ENCODE measurements around the gene OR52A5. TPM values are rescaled to one million over a fixed set of nuclear protein-coding genes. Genes with fewer than 3 reads are reported as not detected.
"Not testable (repeated sequence)": the region's sequence is repeated elsewhere in the genome, so short reads cannot be mapped to it uniquely, and the experiment has no call there.

OR52A5 gene
- total RNA-seq: not detected

- no peak for DNase-seq
These were observed at the start of gene OR52A5 for GRCh38 chr11:5137996-5138395. Gene OR52A5, minus strand, starts transcription at chr11:5138356. Its CDS starts 5,714 bp downstream, at chr11:5132642.

GRCh38 chr11:5178046-5178837 is 40.1 kb upstream of the OR52A5 start:
- no peak for DNase-seq

- no peak for DNase-seq
These were observed 36.8 kb upstream of the OR52A5 start for GRCh38 chr11:5174934-5175333.

GRCh38 chr11:5171856-5172255 is 33.7 kb upstream of the OR52A5 start:
- no peak for DNase-seq

- not testable (repeated sequence) for DNase-seq
These were observed 27.7 kb upstream of the OR52A5 start for GRCh38 chr11:5165898-5166297.

GRCh38 chr11:5164807-5165206 is 26.7 kb upstream of the OR52A5 start:
- not testable (repeated sequence) for DNase-seq

- not testable (repeated sequence) for DNase-seq
These were observed 22.9 kb upstream of the OR52A5 start for GRCh38 chr11:5161045-5161444.

GRCh38 chr11:5160217-5160616 is 22.1 kb upstream of the OR52A5 start:
- DNase-seq: not testable (repeated sequence)

GRCh38 chr11:5159806-5160205 is 21.6 kb upstream of the OR52A5 start:
- DNase-seq: no peak

GRCh38 chr11:5154657-5155056 is 16.5 kb upstream of the OR52A5 start, which contains the start of gene OR52A1:
Gene OR52A1, minus strand, starts transcription at chr11:5154757. Its CDS starts 2,388 bp downstream, at chr11:5152369.
- DNase-seq: no peak

- no peak for DNase-seq
These were observed 15.6 kb upstream of the OR52A5 start for GRCh38 chr11:5153574-5154431.

GRCh38 chr11:5151713-5152153 is 13.6 kb upstream of the OR52A5 start:
- DNase-seq: no peak

GRCh38 chr11:5144206-5144605 is 6.0 kb upstream of the OR52A5 start:
- not testable (repeated sequence) for DNase-seq

GRCh38 chr11:5137014-5137413 is 1.1 kb downstream of the OR52A5 start:
- no peak for DNase-seq

- DNase-seq: no peak
These were observed 1.9 kb downstream of the OR52A5 start for GRCh38 chr11:5136261-5136660.

- DNase-seq: no peak
These were observed 6.4 kb downstream of the OR52A5 start for GRCh38 chr11:5131584-5132335.

- no peak for DNase-seq
These were observed 8.7 kb downstream of the OR52A5 start for GRCh38 chr11:5129457-5129877.

GRCh38 chr11:5124891-5125620 is 13.1 kb downstream of the OR52A5 start:
- DNase-seq: no peak

GRCh38 chr11:5123802-5124521 is 14.2 kb downstream of the OR52A5 start:
- DNase-seq: peak; percentile 22

GRCh38 chr11:5118893-5119292 is 19.3 kb downstream of the OR52A5 start:
- DNase-seq: no peak

GRCh38 chr11:5117588-5117987 is 20.6 kb downstream of the OR52A5 start:
- no peak for DNase-seq

All from skin of body (tissue), 2 donors.